ENCODE measurements around the gene PPFIA4.

PPFIA4 gene

DNA sequence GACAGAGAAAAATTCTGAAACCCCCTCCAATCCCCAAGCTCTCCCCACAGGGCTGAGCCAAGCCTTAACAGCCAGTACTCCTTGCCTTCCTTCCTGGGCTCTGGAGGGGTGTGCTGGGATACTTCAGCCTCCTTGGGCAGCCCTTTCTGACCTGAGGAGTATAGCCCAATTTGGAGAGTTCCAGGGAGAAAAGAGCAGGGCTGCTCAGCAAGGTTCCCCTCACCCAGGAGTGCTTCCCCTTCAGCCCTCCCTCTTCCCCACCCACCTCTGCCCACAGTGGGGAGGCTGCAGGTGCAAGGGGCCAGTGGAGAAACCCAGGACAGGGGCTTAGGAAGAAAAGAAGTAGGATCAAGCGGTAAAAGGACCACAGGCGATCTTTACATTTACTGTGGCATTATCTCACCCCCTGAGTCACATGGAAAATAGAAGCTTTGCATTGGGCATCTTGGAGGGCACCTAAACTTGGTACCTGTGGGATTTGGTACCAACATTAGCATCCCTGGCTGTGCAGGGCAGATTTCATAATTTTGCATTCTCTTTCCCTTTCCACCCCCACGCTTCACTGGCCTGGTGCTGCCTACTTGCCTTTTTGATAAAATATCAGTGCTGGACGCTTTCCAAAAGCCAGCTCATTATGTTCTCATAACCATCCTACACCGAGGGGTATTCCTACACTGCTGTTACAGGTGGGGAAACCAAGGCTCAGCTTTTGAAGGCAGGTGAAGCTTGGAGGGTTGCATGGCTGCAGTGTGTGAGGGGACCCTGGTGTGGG lies 98.4 kb downstream of the PPFIA4 start:
- TF ChIP-seq, protein P1, sequence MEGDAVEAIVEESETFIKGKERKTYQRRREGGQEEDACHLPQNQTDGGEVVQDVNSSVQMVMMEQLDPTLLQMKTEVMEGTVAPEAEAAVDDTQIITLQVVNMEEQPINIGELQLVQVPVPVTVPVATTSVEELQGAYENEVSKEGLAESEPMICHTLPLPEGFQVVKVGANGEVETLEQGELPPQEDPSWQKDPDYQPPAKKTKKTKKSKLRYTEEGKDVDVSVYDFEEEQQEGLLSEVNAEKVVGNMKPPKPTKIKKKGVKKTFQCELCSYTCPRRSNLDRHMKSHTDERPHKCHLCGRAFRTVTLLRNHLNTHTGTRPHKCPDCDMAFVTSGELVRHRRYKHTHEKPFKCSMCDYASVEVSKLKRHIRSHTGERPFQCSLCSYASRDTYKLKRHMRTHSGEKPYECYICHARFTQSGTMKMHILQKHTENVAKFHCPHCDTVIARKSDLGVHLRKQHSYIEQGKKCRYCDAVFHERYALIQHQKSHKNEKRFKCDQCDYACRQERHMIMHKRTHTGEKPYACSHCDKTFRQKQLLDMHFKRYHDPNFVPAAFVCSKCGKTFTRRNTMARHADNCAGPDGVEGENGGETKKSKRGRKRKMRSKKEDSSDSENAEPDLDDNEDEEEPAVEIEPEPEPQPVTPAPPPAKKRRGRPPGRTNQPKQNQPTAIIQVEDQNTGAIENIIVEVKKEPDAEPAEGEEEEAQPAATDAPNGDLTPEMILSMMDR (IDR thresholded peaks at IDR 0.05; ENCODE audit: low read depth, low read length) = no peak
- H3K4me3 ChIP-seq (replicated peaks in 1 of 2; ENCODE audit: low read depth in 2 of 2, low read length in 2 of 2) = no peak overlapping the region
- DNase-seq (ENCODE audit: low read depth in 2 of 2) = peak in 1 of 2 donors; percentile 36

DNA sequence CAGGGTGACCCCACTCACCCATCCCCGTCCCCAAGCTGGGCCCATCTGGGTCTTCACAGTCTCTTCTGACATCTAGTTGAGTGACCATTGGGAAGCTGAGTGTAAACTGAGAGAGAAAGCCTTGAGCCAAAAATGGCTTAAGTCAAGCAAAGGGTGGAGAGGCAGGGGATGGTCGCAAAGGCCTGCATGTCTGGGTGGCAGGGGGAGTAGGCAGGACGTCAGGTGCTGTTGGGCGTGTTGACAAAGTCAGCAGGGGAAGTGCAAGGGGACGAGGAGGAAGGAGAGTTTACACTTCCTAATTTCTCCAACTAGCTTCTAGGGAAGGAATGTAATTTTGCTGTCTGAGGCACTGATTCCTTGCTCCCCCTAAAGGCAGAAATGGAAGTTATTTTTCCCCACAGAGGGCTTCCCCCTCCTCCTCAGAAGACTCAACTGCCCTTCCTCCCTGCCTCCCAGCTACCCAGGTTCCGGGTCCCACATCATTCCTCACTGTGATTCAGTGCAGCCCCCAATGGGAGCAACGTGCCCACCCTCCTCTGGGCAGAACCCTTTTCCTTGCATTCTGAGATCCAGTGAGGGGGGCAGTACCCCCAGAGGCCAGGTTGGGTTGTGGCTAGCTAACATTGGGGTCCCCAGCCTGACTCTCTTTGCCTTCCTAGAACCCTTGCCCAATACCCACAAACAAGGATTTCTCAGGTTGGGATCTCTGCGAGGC lies 100.0 kb downstream of the PPFIA4 start:
- peak; percentile 24 to 59 for DNase-seq (ENCODE audit: low read depth in 2 of 2)
- TF ChIP-seq, protein P1 (IDR thresholded peaks at IDR 0.05; ENCODE audit: low read depth, low read length) = peak; percentile 47
- no peak overlapping the region for H3K4me3 ChIP-seq (replicated peaks in 1 of 2; ENCODE audit: low read depth in 2 of 2, low read length in 2 of 2)

- peak in 1 of 2 donors; percentile 35 for DNase-seq (ENCODE audit: low read depth in 2 of 2)
- peak overlapping the region in 1 of 2 donors; percentile 56 for H3K4me3 ChIP-seq (replicated peaks in 1 of 2; ENCODE audit: low read depth in 2 of 2, low read length in 2 of 2)
- TF ChIP-seq, protein P1 (IDR thresholded peaks at IDR 0.05; ENCODE audit: low read depth, low read length) = no peak
Measured at GRCh38 chr1:203126866-203127665, 100.8 kb downstream of the PPFIA4 start.

DNA sequence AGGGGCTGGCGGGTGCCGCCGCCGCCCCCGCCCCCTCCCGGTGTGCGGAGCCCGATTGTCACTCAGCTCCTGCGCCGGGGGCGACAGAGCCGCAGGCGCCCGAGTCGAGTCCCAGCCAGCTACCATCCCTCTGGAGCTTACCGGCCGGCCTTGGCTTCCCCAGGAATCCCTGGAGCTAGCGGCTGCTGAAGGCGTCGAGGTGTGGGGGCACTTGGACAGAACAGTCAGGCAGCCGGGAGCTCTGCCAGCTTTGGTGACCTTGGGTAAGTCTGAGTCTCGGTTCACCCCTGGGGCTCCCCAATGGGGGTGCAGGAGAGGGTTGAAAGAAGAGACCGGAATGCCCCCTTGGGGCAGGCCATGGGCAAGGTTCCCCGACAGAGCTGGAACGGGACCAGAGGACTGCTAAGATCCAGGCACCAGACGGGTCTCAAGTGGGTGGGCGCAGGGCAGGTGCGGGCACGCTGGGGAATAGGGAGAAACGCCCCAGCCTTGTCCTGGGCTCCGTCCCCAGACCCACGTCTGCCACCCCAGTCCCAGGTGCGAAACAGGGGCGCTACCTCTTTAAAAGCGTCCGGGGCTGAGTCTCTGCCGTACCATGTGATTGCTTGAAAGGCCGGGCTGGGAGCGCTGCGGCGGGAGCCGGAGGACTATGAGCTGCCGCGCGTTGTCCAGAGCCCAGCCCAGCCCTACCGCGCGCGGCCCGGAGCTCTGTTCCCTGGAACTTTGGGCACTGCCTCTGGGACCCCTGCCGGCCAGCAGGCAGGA lies 101.6 kb downstream of the PPFIA4 start, which contains the start of gene ADORA1:
Gene ADORA1, plus strand, starts transcription at position 61 of the 765 bp plus-strand sequence. CDS start 1,116 bp downstream, outside the sequence.
- TF ChIP-seq, protein P1 (IDR thresholded peaks at IDR 0.05; ENCODE audit: low read depth, low read length) = no peak

GRCh38 chr1:203128431-203128715 lies 102.1 kb downstream of the PPFIA4 start:
- H3K4me3 ChIP-seq (replicated peaks in 1 of 2; ENCODE audit: low read depth in 2 of 2, low read length in 2 of 2) = peak overlapping the region in 1 of 2 donors; percentile 56
- TF ChIP-seq, protein P1 (IDR thresholded peaks at IDR 0.05; ENCODE audit: low read depth, low read length) = no peak
- no peak for DNase-seq (ENCODE audit: low read depth in 2 of 2)

More for the DNA sequence above, 101.6 kb downstream of the PPFIA4 start, which contains the start of gene ADORA1:
- peak within 1 kb of the TSS; percentile 10 to 56 for H3K4me3 ChIP-seq (replicated peaks in 1 of 2; ENCODE audit: low read depth in 2 of 2, low read length in 2 of 2)
- peak; percentile 34 to 72 for DNase-seq (ENCODE audit: low read depth in 2 of 2)

Measured in cardiac fibroblast (primary cell).